ENCODE measurements around the gene NR2E1.

NR2E1 gene

DNA sequence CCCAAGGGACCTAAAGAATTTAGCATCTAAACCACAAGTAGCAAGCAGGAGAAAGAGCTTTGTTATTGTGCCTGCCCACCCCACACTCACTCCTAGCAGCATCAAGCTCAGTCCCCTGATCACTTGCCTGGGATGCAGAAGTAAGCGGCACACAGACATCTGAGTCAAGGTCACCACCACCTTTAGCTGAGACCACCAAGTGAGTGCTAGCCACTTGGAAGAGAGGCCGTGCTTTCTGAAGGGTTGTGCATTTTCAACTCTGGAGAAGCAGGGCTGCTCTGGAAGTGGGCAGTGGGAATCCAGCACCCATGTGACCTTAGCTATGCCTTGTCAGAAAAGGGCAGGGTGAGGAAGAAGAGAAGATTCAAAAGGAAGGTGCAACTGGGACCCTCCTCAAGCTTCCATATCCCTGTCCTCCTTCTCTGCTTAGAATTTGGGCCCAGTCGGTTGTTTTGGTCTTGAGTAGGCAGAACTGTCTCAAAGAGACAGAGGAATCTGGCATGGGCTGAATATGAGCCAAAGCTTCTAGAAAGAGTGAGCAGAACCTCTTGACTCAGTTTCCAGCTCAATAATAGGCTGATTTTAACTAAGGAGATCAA lies 6.2 kb downstream of the NR2E1 start:
- DNase-seq: no peak

DNA sequence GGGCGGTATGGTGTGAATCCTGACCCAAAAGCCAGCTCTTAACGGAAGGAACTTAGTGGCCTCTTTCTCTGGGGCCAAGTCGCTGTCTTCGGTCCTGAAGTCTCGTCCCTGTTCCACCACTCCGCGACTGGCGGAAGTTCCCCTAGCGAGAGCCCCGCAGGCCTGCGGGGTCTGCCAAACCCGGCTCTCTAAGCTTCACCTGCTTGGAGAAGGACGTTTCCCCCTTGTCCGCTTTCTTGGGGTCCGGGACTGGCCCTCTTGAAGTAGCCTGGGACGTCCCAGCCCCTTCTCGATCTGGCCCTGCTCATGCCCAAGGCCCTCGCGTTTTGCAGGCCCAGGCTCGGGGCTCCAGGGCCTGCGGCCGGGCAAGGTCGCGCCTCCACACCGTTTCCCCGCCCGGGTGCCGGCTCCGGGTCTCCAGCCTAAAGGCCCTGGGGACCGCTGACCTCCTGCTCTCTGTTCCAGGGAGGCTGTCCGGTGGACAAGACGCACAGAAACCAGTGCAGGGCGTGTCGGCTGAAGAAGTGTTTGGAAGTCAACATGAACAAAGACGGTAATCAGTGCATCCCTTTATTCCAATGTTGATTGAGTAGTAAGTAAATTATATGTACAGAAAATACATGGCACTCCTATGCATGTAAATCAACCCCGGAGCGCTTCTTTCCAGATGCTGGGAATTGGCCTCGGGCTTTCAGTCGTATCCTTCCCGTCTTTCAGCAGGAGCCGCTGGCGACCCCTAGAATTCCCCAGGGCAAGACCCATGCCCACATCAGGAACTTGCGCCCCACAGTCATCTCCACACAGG lies 8.8 kb downstream of the NR2E1 start:
- no peak for DNase-seq

DNA sequence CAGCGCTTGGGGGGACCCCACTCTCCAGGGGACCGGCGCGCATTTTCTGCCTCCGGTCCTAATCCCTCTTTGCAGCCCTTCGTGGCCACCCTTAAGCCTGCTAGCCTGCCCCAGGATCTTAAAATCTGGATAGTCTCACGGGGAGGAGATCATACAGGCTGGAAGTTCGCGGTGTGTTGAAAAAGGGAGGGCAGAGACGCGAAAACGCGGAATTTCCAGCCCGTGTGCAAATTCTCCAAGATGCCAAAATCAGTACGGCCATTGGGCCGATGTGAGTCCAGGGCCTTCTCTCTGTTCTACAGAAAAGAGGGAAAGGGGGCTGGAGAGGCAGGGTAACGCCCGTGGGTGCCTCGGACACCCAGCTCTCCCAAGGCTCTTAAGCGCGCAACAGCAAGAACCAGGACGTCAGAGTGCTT lies 9.4 kb downstream of the NR2E1 start:
- no peak for DNase-seq

DNA sequence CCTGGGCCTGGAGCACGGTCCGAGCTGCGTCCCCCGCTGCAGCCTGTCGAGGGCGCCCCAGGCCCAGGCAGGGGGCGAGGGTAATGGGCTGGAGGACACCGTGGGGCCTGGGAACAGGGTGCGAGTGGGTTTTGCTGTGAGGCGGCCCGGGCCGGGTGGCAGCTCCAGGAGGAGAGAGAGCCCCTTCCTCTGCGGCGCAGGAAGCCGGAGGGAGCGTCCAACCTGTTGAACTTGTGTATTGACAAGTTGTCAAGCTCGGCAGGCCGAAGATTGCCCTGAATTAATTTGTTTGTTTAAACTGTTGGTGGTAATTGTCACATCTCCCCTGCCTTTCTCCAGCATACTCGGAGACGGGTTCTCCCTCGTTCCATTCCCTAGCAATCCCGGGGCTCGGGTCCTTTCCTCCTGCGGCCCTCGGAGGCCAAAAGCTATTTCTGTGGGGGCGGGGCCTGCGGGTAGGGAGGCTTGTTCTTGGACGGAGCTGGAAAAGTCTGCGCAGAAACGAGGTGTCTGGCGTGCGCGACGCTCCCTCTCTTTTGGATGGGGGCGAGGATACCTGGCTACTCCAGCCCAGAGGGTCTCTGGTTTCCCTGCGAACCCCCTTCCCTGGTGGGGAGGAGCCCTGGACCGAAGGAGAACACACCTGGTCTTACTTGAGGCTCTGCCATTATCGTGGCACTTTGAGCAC lies 9.9 kb downstream of the NR2E1 start:
- no peak for DNase-seq

DNA sequence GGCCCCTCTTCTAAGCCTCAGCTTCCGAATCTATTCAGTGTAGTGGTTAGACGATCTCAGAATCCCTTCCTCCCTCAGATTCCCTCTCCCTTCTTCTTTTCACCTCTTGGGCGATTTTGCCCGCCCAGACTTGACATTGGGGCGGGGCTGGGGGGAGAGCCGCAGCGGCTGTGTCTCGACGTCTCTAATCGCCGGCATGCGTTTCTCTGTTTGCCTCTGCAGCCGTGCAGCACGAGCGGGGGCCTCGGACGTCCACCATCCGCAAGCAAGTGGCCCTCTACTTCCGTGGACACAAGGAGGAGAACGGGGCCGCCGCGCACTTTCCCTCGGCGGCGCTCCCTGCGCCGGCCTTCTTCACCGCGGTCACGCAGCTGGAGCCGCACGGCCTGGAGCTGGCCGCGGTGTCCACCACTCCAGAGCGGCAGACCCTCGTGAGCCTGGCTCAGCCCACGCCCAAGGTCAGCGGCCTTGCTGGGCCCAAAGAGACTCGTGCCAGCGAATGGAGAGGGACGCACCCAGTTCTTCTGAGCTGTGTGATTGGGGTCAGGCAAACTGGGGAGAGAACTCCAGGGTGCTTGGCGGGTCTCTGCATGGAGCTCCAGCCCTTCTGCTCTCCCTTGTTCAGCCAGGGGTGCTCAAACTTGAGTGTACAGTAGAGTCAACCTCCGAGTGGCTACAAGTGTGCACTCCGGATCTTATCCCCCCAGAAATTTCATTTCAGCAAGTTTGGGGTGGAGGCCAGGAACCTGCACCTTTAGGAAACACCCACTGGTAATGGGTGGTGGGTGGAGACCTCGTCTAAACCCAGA lies 10.7 kb downstream of the NR2E1 start:
- no peak for DNase-seq

DNA sequence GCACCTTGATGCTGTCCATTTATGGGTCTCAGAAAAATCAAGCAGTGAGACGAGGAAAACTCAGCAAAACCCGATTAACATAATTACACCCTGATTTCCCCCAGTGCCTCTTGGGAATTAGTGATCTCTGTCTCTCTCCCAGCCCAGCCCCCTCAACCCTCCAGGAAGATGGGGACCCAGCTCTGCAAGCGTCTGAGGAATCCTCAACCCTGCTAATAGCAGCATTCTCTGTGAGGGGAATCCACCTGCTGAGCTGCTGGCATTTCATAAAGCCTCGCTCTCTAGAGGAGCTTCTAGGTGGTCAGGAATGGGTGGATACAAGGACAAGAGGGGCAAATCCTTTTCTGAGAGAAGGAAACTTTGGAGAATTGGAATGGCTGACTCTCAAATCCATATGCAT lies 13.9 kb downstream of the NR2E1 start:
- no peak for DNase-seq

DNA sequence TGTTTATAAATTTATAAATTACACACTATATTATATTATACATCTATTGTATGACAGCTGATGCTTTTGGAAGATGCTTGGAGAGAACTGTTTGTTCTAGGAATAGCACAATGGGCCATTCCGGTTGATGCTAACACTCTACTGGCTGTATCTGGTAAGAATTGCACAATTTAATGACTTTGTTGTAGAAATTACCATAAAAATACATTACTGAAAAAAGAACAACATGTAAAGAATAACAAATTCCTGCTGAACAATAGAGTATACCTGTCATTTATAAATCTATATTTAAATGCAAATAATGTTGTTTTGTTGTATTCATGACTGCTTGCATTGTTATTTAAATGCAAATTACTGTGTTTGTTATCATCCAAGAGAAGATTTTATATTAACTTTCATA lies 14.4 kb downstream of the NR2E1 start:
- DNase-seq: no peak

DNA sequence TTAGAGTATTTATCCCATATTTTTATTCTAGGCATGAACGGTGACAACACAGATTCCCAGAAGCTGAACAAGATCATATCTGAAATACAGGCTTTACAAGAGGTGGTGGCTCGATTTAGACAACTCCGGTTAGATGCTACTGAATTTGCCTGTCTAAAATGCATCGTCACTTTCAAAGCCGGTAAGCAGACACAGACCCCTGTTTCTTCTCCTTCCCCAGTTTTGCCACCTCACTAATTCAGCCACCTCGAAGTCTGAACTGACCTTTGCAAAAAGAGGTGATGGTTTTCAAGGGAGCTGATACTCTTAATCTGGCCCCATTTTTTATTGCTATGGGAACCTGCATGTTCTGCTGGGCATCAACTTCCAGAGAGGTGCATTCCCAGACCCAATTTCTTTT lies 15.0 kb downstream of the NR2E1 start:
- DNase-seq: no peak

DNA sequence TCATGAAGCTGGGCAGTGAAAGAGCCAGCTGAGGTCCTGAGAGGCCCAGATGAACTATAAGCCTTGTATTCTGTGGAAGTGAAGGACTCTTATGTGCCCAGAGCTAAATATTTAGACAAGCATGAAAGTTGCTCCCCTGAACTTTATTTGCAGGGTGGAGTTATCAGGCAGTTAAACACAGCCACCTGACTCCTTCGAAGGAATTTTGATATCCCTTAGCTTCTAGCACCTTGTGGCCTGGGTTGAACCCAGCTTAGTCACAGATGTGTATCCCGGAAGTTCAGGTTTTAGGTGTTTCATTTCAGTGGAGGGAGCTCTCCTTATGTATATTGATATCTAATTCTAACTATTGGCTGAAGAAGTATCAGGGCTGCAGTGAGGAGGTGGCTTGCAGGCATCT lies 20.4 kb downstream of the NR2E1 start:
- DNase-seq: no peak

DNA sequence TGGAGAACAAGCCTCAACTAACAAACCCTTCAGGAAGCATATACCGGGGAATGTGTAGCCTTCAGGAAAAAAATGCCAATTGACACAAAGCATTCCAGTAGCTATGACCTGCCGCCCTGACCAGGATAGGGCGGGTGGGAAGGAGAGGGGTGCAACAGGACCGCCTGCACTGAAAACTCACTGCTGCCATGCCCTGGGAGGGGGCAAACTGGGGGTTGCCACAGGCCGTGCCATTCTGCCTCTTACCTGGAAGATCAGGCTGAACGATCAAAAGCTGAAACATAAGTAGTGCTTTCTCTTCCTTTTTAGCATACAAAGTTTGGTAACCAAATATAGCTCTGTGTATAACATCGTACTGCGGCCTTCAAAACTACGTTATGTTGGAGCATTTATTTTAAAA lies 21.7 kb downstream of the NR2E1 start:
- no peak for DNase-seq

DNA sequence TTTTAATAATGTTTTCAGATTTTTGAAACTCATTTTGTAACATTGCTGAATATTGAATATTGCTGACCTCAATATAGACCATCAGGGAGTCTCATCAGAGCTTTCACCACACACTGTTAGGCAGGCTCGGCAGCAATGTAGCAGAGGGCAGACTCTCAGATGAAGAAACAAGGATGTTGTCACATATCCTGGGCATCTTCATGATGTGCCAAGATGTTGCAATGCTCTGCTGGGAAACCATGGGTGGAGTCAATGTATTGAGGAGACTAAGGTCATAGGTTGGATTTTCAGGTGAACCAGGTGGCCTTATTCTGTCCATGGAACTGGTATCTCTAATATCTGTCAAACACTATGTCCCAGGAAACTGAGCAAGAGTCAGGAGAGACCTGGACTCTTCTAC lies 27.3 kb downstream of the NR2E1 start:
- DNase-seq: no peak

DNA sequence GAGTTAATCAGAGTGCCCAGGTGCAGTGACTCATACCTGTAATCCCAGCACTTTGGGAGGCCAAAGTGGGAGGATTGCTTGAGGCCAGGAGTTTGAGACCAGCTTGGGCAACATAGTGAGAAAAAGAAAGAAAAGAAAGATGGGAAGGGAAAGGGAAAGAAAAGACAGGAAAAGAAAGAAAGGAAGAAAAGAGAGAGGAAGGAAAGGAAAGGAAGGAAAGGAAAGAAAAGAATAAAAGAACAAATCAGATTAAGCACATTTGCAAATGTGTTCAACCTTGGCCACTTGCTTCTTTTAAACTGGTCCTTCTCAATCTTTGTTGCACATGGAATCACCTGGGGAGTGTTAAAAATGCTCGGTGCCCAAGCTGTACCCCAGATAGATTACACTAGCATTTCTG lies 28.0 kb downstream of the NR2E1 start:
- no peak for DNase-seq

DNA sequence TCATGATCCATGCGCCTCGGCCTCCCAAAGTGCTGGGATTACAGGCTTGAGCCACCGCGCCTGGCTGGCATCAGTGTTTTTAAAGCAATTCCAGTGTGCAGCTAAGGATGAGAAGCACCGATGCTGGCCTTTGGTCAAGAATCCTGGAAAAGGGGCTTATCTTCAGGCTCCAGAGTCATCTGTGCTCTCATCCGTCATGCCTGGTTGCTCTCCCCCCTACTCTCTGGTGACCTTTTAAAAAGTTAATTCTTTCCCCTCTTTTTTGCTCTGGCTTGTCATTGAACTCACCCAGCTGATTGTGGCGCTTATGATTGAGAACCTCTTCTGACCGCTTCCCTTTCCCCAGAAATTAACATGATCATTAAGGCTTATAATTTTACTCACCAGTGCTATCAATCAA lies 28.7 kb downstream of the NR2E1 start:
- DNase-seq: no peak

DNA sequence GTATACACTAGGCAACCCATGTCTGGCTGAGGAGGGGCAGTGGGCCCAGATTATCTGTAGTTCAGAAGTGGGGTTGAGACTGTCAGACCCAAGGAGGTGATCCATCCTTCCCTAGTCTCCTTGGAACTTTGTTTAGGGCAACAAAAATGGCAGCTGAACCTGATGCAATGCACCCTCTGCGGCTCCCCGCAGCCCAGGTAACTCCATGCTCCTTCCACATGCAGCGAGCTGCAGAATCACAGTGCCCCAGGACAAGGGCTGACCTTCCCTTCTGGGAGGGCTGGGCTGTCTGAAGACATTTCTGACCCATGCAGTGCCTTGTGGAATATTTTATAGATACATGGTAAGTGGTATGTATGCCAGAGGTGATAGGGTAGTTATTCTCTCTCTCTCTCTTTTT lies 29.4 kb downstream of the NR2E1 start:
- DNase-seq: no peak

DNA sequence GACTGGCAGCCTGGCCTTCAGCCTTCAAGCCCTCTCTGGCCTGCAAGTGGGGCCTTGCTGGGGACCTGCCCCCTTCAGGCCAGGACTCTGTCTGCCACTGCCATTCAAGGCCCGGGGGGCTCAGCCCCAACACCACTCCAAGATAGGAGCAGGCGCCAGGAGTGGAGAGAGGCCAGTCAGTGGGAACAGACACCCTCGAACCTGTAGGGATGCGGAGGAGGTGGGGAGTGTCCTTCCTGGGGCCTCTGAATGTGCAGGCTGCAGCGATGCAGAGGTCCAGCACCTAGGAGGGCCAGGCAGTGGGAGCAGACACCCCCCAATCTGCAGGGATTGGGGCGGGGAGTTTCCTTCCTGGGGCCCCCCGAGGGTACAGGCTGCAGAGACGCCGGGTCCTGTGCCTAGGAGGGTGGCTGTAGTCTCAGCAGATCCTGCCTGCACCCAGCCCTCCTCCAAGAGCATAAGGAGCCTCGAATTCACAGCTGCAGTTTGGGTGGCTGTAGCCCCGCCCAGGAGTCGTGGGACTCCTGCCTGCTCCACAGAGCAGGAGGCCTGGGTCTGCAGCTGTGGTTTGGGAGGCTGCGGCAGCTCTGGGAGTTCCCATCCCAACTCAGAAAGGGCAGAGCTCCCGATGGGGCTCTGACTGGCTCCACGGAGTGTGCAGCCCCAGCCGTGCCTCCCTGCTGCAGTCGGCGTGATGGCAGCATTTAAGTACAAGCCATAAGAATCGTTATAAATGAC lies 33.1 kb downstream of the NR2E1 start:
- DNase-seq: no peak

DNA sequence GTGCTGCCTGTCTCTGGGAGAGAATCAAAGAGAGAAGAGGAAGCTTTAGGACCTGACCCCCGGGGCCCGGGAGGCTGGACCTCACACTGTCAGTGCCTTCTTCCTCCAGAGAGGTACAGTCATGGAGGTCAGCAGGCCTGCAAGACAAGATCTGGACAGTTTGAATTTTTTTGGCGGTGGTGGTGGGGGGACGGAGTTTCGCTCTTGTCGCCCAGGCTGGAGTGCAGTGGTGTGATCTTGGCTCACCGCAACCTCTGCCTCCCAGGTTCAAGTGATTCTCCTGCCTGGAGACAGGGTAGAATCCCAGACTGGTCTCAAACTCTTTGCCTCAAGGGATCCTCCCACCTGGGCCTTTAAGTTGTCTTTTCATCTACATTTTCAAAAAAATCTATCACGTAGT lies 34.4 kb downstream of the NR2E1 start:
- DNase-seq: no peak

DNA sequence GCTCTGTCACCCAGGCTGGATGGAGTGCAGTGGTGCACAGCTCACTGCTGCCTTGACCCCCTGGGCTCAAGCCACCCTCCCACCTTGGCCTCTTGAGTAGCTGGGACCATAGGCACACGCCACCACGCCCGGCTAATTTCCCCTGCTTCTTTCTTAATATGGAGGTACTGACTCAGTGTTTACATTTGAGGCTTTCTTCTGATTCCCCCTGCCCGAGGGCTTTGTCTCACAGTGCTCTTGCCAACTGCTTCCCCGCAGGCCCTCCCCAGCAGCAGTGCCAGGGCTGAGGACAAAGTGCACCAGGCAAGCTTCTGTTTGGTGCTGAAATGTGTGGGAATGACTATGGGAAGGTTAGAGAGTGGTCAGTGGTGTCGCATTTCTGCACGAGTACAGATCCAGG lies 34.8 kb downstream of the NR2E1 start:
- no peak for DNase-seq

DNA sequence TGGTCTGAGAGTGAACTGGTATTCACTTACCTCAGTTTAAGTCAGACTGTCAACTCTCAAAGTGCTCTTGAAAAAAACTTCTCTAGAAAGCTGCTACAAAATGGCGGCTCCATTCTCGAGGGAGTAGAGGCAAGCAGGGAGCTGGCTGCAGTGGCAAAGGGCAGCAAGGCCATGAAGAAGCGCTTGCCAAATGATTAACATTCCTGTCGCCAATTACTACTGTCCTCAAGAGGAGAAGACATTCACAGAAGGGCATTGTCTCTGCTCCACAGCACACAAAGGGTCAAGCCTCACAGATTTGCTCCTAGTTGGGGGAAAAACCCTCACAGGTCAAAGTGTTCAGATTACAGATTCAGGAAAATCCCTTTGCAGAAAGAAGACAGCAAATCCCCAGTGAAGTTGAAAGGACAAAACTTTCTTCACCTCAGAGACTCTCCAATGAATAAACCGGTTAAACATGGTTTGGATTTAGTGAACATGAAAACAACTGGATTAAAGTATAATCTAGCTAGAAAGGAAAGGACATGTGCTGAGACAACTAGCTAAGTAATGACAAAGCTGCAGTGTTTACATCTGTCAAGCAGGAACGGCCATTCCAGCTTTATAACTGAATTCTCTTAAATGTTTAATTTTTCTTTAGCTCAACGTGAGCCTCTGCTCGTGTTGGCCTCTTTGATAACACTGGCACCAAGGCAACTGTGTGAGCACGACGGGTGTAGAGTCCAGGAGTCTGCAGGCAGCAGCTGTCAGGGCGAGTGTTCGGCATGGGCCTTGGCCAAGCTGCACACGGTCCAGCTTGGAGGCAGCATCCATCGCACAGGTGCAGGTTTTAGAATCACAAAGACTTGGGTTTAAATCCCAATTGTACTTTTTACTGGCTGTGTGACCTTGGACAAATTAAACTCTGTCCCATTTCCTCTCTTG lies 37.6 kb downstream of the NR2E1 start:
- DNase-seq: no peak

DNA sequence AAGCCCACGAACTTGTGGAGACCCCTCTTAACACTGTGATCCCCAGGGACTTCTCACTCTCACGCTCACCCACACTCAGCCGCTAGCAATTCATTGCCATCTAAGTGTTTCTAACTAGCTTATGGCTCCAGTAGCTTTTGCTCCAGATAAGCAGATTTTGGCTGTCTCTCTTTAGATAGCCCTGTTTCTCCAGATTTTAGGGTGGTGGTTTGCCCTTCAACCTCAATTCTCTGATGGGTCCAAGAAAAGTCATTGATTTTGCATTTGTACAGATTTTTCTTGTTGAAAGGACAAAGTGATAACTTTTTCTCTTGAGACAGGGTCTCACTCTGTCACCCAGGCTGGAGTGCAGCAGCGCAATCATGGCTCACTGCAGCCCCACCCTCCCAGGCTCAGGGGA lies 41.2 kb downstream of the NR2E1 start:
- no peak for DNase-seq

DNA sequence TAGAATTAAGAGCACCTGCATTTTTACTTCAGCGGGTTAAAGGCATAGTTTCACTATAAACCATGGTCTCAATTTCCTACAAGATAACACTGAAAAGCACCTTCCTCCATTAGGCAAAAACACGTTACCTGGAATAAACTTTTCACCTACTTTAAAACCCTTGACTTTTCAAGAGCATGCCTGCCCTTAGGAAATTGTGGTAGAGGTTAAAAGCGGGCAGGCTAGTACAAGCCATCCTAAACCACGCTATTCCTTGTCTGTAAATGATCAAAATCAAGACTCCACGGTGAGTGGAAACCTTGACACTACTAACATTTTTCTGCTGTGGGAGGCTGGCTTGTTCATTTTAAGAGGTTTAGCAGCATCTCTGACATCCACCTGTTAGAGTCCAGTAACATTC lies 43.9 kb downstream of the NR2E1 start:
- DNase-seq: no peak

DNA sequence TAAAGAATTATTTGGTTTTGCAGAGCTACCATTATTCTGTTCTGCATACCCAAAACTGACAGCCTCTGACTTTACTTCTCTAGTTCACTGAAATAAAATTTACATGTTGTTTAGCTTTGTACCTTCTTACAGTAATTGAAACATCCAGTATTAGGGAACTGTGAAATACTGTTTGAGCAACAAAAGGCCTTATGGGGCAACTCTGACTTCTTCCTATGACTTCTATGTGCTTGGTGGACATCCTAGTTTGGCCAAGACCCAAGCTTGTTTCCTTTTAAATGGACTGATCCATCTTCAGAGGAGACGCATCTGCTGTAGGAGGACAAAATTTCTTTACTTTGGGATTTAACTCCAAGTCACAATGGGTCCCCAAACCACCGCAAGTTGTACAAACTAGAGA lies 44.7 kb downstream of the NR2E1 start:
- no peak for DNase-seq

DNA sequence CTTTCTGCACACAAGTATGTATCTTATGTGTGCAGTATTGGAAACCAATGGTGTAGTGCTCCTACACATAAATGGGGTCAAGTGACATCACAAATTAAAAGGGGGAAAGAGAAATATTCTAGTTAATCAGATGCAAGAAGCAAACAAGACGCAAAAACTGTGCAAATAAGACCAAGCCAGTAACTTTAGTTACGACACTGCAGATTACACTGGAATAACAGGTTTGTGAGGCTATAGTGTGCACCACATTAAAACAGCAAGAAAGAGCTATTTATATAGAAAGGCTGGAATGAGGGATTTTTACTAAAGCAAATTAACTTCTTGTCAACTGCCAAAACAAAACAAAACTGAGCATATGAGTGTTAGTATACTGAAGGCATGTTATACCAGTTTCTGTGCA lies 45.8 kb downstream of the NR2E1 start:
- no peak for DNase-seq
